ENCODE data around the gene PTPRH. TPM values are rescaled to one million over a fixed set of nuclear protein-coding genes. Genes with fewer than 3 reads are reported as not detected.

Gene PTPRH
- total RNA-seq, 2 experiments from 2014 or later = not detected

- ChIA-PET POLR2A (no interaction called here), CTCF (ENCODE audit: unreplicated experiment) (no interaction called here)
- Histone ChIP-seq H4K20me1 (ENCODE audit: insufficient read depth, low read length) (no peaks in the 10 kb centered on the region), H3K4me3 (ENCODE audit: low read depth, low read length, poor library complexity, severe bottlenecking) (no peak within 1 kb of the TSS), H3K4me2 (ENCODE audit: low read length) (no peak within 1 kb of the TSS; the same call in 1 of the 2 replicates), H3K27ac (ENCODE audit: low read depth, low read length, poor library complexity, severe bottlenecking) (no peak within 1 kb of the TSS), H2AFZ (ENCODE audit: low read length) (no peak within 1 kb of the TSS), H3K9me3 (ENCODE audit: low read length) (peaks cover 7% of the 10 kb centered on the region), H3K9me2 (ENCODE audit: insufficient read depth, low read length) (no peaks in the 10 kb centered on the region), H3K4me1 (ENCODE audit: insufficient read depth, low read length, poor library complexity, severe bottlenecking) (peaks cover 66% of the 10 kb centered on the region), H3K79me2 (ENCODE audit: insufficient read depth, low read depth, low read length) (no peaks in the 10 kb centered on the region), H3K36me3 (ENCODE audit: insufficient read depth, low read length) (0 out of 2 replicates have a peak, but pooled peaks cover 6% of the 10 kb centered on the region)
- no TSS peak for BruUV-seq (replicated peaks)
- no peak for TF ChIP-seq CTCF (conservative IDR thresholded peaks at IDR 0.05; ENCODE audit: low read length)
- TF ChIP-seq EZH2phosphoT487 (IDR thresholded peaks at IDR 0.05; ENCODE audit: borderline replicate concordance, low read depth, low read length) = no peak
- intact Hi-C loops (cut with micrococcal nuclease; ENCODE audit: unreplicated experiment) = no loop called here
- DNase-seq (ENCODE audit: low spot score) = no peak
Measured at GRCh38 chr19:55149078-55150003, 60.0 kb downstream of the PTPRH start, which contains the start of gene TNNT1. Gene TNNT1, minus strand, starts transcription at chr19:55149206. Its CDS starts 2,049 bp downstream, at chr19:55147157.

- no TSS peak for BruUV-seq (replicated peaks)
- no peak for DNase-seq (ENCODE audit: low spot score)
- ChIA-PET CTCF (ENCODE audit: unreplicated experiment) (interaction anchor here (0.6 kb wide), 1 partner anchor 62 kb away, joined by 4 read pairs; no protein-coding TSS in a partner anchor), POLR2A (no interaction called here)
- Histone ChIP-seq H3K4me3 (ENCODE audit: low read depth, low read length, poor library complexity, severe bottlenecking) (no peak overlapping the region), H3K9me3 (ENCODE audit: low read length) (peaks cover 7% of the 10 kb centered on the region), H3K36me3 (ENCODE audit: insufficient read depth, low read length) (0 out of 2 replicates have a peak, but pooled peaks cover 6% of the 10 kb centered on the region), H3K9me2 (ENCODE audit: insufficient read depth, low read length) (no peaks in the 10 kb centered on the region), H3K4me1 (ENCODE audit: insufficient read depth, low read length, poor library complexity, severe bottlenecking) (peaks cover 50% of the 10 kb centered on the region), H3K27ac (ENCODE audit: low read depth, low read length, poor library complexity, severe bottlenecking) (no peak overlapping the region), H2AFZ (ENCODE audit: low read length) (no peak overlapping the region), H4K20me1 (ENCODE audit: insufficient read depth, low read length) (no peaks in the 10 kb centered on the region), H3K4me2 (ENCODE audit: low read length) (no peak overlapping the region), H3K79me2 (ENCODE audit: insufficient read depth, low read depth, low read length) (no peaks in the 10 kb centered on the region)
- intact Hi-C loops (cut with micrococcal nuclease; ENCODE audit: unreplicated experiment) = no loop called here
- TF ChIP-seq CTCF (conservative IDR thresholded peaks at IDR 0.05; ENCODE audit: low read length) = no peak
- no peak for TF ChIP-seq EZH2phosphoT487 (IDR thresholded peaks at IDR 0.05; ENCODE audit: borderline replicate concordance, low read depth, low read length)
Measured at GRCh38 chr19:55147545-55148251, 61.6 kb downstream of the PTPRH start.
